Effector CD8-positive, alpha-beta T cell (primary cell): ENCODE measurements around the gene KIF3A.
A peak's percentile ranks its signal among the peaks of the same experiment; 100 is the strongest.

Source experiments
- DNase-seq: peaks from one replicate; lab custom pipeline; 2025; lab: John Stamatoyannopoulos, UW
- total RNA-seq, 4 experiments: gene quantifications; one replicate each; lab custom pipeline; 2026; lab: John Stamatoyannopoulos, UW

KIF3A gene
- total RNA-seq = 28.4 to 55.3 (median 44.5) reads per million in 4 experiments

DNA sequence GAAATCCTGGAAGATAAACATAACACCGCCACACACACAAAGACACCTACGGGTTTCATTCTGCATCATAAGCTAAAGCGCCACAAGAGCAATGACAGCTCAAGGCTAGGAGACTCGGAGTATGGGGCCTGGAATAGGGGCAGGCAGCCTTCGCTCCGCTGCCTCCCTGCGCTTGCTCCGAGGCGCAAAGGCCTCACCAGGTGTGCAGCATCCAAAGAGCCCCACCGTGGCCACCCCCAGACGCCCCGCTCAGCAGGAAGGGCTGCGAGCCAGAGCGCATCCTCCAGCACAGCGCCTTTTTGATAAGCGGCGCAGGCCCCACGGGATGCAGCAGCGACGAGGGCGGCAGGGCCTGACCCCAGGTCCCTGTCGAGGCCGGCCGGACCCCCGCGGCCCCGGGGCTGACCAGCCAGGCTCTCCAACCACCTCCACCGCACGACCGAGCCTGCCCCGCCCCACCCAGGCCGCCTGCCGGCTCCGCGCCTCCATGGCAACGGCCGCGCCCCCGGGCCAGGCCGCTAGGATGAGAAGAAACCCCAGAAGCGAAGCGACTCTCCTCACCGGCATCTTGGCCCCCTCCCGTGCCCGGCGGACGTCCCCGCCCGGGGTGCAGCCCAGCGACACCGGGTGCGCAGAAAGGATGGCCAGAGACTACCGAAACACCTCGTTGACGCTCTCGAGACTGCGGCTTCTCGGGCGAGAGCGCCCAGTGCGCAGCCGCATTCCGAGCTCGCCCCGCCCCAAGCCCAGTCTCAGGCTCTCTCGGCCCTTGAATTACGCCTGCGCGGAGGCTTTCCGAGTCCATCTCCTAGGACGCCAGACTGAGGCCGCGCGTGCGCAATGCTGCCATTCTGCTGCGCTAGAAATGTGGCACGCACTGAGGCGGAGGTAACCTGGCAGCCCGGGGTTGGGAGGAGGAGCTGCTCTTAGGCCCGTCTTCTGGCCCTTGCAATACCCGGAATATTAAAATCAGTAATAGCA lies at the start of gene KIF3A:
TSS of gene KIF3A (minus strand) at position 694 of the 981 bp plus-strand sequence. CDS start at position 567, 127 bp downstream.
- peak; percentile 96 for DNase-seq

DNA sequence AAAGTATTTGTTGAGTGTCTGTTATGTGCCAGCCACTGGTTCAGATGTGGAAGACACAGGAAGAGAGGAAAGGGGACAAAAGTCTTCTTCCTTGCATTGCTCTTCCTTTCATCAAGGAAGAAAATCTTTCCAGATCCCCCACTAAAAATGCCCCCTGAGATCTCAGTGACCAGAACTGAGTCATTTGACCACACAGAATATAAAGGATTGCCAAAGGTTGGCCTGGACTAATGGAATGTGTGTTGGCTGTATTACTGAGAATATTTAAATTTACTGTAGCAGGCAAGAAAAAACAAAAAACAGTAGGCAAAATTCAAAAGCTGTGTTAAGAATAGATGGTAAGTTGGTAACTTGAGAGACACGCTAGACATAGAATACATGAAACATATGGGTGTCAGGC lies 49.7 kb upstream of the KIF3A start:
- no peak for DNase-seq

DNA sequence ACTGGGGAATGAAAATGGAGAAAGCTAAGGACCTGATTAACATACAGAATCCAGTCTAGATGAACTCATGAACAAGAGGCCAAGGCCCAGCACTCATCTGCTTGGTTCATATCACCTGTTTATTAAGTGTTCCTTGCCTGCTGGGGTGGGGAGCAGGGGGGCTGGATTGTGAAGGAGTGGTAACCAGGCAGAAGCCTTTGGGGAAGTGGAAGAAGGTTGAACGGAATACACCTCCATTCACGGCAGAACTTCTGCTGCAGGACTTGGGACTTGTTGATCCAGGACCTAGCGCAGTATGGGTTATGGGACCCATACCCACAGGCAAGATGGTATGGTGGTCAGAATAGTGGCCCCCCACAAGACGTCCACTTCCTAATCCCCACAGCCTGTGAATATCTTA lies 48.5 kb upstream of the KIF3A start:
- no peak for DNase-seq

DNA sequence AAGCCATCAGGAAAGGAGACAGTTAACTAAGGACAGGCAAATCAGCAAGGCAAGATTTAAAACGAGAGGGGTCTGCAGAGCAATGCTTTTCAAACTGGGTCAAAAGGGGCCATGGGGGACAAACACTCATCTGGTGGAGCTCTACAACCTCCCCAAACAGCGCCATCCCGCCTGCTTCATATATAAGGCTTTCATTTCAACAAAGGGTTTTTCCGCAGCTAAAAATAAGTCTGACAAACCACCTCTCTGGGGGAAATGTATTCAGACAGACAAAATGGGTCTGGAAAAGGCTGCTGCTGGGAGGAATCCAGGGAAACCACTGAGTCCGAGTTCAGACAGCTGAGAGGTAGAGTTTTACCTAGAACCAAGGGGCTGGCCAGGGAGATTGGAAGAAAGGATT lies 48.0 kb upstream of the KIF3A start:
- DNase-seq = no peak

DNA sequence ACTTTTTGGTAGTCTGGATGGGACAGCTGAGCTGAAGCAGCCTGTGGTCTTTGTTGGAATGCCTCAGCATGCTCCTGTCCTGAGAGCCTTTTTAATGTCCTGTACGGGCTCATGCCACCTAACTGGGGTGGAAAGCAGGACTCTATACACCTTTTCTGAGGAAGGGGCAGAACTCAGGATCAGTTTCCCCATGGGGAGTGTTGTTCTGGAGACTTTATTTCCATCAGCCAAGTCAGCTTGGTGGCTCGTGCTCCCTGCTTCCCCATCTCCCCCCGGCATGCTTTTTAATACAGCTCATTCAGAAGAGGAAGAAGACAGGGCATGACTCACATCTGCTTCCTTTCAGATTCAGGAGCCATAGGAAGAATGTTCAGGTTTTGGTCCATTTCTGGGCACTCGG lies 44.8 kb upstream of the KIF3A start:
- DNase-seq = no peak

DNA sequence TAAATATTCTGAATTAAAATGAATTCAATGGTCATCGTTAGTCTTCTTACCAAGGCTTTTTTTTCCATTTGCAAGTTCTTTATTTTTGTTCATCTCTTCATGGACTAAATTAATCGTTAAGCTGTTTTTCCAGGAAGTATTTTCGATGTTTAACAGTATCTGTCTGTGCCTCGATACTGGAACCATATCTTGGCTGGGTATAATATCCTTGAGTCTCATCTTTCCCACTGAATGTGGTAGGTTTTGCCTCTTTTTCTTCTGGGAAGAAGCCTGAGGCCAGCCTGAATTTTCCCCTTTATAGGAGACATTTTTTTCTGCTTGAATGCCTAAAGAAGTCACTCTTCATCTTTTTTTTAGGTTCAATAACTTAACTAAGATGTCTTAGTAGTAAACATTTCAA lies 43.7 kb upstream of the KIF3A start:
- no peak for DNase-seq

DNA sequence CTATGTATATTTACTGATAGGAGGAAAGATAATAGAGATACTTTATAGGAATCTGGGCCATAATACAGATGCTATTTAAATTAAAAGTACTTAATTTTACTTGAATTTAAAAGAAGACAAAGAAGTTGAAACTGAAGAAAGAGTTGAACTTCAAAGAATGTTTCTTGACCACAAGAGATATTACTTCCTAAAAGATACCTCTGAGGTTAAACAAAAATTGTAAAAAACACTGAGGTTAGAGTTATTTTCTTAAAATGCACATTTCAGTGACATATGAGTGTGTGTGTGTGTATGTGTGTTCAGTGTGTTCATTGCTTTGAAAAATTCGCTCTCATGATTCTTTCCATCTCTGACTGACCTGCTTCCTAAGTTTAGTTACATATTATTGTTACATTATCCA lies 43.2 kb upstream of the KIF3A start:
- no peak for DNase-seq

DNA sequence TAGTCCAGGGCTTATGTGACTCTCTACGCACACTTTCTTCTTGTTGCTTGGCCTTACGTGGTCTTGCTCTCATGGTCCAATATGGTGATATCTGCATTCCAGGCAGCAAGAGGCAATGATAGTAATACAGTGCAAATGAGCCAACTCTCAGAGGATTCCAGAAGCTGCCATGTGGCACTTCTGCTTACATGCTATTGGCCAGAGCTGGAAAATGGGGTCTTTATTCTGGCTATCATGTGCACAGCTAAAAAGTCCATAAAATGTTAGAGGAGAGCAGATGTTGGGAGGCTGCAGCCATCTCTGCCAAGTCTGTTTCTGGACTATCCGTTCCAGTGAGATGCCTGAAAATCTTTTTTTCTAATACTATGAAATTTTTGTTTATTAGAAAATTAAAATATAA lies 42.6 kb upstream of the KIF3A start:
- no peak for DNase-seq

DNA sequence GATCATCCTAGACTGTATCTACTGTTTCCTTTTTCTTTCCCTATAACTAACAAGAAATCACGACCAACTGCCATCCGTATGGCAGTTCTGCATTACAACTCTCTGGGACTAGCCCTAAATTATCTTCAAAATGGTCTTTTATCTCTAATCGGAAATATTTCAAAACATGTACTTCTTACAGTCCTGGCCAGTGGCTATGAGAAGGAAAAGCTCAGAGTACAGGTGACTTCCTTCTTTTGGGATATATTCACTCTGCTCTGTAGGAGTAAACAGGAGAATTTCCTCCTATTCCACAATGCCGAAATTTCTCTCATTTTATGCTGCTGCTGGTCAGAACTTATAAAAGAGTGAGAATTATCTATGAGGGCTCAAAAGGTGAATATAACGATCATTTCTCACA lies 41.5 kb upstream of the KIF3A start:
- no peak for DNase-seq

DNA sequence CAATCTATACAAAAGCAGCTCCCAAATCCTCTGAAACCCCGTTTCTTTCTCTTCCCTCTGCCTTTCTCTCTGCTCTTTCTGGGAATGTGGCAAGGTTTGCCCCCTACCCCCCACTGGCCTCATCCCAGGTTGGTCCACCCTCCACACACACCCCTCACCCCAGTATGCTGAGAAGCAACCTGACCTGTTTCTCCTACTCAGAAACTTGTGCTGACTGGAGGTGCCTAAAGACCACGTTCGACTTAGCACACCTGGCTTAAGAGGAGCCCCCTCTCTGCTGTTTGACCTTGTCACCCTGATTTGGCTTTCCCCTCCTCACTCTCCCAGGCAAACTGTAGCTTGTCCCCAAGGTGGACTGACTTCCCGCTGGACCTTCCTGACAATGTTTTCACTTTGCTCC lies 40.8 kb upstream of the KIF3A start:
- DNase-seq = no peak

DNA sequence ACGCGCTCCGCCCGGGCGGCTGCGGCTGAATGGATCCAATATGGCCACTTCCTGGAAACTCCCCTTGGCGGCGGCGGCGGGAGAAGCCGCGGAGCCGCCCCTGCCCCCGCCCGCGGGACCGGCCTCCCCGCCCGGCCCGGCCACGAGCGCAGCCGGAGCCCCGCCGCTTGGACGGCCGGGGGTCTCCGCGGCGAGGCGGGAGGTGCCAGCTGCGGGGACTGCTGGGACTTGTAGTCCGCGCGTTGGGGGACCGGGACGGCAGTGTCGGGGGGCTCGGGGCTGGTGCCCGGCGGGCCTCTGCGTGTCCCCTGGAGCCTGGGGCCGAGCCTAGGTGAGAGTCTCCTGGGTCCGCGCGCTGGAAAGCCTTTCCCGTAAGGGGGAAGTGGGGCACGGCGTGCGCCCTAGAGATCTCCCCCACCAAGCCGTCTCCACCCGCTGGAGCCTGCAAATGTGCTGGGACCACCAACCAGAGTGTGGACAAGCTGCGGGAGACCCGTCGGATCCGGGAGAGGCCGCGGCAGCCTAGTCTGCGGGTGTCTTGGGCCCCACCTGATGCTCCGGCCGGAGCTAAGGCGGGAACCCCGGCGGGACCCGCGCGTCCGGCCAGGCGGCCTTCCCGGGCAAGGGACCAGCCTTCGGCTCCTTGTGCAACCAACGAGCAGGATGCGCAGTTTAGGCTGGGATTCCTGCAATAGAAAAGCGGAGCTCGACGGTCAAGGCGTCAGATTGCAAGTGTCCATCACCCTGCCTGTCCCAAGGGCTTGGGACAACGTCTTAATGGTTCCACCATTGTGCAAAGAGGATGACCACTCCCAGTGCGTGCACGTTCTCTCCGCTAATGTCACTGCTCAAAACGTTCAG lies 40.1 kb upstream of the KIF3A start, which contains the start of gene SEPTIN8:
TSS of gene SEPTIN8 (minus strand) at position 31 of the 861 bp plus-strand sequence. CDS start 102 bp downstream, outside the sequence.
- DNase-seq = no peak

DNA sequence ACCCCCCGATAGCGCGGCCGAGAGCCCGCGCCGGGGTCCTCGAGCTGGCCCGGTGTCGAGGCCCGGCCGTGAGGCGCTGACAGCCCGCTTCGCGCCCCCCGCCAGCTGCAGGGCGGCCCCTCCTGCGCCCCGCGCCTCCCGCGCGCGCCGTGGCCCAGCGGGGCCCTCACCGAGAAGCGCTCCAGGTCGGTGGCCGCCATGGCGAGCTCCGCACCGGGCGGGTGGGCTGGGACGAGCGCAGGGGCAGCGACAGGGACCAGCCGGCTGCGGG lies 39.5 kb upstream of the KIF3A start:
- no peak for DNase-seq

DNA sequence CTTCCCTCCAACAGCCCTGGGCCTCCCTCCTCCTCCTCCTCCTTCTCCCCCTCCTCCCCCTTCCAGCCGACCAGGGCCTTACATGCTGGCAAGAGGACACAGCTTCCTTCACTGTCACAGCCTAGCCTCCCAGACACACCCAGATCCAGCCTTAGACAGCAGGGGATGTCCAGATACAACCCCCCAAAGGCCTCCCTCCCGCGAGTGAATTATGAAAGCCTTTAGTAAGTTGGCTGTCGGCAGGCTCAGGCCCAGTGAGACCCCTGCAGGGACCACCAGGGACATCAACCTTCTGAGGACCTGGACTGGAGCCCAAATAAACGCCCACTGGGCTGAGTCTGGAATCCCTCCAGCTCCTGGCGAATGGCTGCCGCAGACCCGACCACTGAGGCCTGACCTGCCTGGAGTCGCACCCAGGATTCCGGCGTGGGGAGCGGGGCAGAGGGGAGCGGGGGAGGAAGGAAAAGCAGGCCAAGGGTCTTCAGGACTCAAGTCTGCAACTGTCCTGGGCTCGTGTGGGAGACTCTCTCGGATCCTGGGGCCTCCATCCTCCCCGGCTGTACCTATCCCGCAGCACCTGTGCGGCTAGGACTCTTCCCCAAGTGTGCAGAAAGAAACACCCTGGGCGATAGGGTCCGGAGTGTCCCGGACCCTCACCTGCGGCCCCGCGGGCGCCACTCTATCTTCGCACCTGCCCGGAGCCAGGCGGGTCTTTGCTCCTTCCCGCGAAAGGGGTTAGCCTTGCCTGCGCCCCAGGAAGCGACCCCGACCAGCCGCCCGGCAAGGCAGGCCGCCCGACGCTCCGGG lies 39.0 kb upstream of the KIF3A start:
- no peak for DNase-seq

DNA sequence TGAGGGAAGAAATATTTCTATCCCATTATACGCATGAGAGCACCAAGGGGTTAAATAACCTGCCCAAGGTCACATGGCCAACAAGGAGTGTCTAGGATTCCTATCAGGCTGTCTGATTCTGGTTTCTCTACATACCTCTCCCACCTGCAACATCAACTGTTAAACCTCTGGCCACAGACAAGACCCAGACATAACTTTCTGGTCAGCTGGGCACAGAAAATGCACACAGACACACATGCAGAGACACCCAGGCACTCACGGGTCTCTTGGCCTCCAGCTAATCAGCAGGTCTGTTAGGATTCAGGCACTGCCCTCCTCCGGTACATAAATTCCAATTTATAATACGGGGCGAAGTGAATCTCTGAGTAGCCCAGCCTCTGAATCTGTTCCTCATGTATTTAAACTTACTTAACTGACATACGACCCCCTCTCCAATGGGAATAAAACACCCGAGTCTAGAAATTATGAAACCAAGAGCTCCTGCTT lies 38.2 kb upstream of the KIF3A start:
- DNase-seq = no peak

DNA sequence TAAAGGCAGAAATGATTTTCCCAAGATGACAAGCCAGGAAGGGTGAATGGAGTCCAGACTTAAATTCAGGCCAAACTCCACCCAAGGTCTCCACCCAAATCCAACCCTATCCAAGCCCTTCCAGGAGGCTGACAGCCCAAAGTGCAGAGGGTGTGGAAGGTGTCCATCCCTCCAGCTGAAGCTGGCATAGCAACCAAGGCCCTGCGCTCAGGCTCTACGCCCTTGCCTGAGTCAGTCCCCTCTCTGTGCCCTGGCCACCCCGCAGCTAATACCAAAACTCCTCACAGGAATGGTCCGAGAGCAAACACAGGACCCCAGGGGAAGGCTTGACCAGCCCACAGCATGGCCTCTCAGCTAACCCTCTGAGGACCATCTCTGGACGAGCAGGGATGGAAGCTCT lies 37.5 kb upstream of the KIF3A start:
- no peak for DNase-seq

DNA sequence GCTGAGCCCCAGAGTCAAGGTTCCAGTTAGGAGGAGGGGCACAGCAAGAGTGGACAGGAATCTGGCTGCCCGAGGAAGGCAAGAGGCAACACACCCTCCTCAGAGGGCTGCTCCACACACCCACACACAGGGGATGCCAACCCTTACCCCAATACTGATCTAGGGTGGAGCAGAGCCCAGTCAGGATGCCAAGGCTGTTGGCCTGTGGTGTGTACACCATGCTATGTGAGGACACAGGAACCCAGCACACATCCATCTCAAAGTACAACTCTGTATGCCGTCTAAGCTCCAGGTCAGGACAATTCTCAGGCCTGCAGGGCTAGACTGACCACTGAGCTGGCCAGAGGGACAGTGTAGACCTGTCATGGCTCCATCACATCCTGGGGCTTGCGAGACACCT lies 37.1 kb upstream of the KIF3A start:
- no peak for DNase-seq

DNA sequence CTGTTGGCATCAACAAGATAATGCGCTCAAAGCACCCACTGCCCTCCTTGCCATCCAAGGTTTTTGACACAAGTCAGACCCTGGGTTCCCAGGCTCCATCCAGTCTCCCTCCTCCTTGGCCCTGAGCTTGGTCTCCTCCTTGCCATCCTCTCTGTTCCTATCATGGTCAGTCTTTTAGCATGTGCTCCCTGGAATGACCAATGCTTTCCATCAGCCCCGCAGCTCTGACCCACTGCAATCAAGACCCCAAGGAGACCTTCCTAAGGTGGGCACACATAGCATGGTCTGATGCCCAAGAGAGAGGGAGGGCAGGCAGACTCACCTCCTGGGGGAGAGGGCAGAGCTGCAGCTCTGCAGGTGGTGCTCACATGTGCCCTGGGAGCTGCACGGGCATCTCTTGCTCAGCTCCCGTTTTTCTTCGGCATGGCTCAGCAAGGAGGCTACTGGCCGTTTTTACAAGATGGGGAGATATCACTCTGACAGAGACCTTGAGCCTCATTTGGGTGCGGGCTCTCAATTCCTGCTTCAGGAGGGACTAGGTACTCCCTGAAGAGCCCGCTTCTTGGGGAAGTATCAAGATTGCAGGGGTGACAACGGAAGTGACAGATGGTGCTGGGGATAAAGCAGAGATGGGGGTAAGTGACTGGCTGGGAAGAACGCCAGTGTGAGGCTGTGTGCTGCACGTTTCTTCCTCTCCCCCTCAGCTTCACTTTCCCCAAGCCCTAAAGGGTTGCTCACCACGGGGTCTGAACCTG lies 36.4 kb upstream of the KIF3A start:
- no peak for DNase-seq

DNA sequence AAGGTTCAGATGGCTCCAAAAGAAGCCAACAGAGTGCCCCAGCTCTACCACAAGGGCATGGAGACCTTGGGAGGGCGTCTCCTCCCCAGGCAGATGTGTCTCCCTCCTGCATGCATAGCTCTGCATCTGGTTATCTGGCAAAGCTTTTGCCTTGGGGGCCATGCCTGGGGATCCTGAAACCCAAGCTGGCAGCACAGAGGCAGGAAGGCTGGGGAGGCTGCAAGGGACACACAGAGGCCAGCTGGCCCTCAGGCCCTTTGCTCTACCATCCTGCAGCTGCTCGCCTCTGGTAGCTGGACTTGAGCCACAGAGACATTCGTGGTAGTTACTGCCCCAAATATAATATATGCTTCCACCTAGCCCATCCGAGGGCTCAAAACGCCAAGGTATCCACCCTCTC lies 35.8 kb upstream of the KIF3A start:
- no peak for DNase-seq

DNA sequence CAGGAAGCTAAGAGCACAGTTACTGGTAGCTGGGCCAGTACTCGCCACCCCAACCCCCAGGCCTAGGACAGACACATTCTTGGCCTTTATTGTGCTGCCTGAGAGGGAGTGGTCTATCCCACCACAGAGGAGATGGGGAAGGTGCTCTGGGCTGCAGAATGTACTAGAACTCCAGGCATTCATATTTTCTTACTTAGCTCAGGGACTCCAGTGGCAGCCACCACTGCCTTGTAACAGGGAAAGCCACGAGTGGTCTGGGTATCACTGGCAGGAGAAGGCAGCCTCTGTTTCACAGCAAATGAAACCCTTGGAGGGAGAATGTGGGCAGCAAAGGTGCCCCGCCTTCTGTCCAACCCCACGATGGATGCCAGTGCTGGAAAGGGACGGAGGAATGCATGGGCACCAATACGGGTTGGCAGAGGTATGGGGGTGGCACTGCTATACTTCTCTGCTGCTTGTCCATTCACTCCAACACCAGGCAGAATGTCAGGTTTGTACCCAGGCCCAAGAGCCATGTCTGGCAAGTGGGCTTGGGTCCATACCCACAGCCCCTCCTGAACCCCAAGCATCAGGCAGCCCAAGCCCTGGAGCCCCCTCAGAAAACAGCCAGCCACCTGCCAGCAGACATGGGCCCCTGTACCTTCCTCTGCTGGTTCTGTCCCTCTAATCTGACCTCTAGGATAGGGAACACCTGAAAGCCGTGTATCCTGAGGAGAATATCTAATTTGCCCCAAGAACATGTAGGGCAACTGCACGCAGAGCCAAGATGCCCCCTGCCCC lies 35.1 kb upstream of the KIF3A start:
- no peak for DNase-seq

DNA sequence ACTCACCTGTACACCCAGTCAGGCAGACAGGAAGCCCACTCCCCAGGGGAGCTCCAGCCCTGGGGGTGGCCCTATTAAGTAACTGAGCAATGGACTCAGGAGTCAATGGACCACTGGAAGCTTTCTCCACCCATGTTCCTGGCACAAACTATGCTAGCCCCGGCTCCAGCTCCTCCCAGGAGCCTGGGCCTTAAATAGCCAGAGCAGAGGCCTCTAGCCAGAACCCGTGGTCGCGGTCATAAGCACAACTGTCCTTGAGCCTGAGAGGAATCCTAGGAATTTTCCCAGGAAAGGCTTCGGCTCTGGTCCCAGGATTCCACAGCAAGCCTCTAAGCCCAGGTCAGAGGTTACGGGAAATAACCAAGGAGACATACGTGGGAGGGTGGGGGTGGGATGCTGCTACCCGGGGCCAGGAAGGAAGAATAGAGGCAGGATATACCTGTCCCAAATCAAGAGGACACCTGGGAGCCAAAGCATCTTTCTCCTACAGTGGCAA lies 34.2 kb upstream of the KIF3A start:
- DNase-seq = no peak
